AG04450 (cell line): ENCODE data around the gene TPSAB1. TPM values are rescaled to one million over a fixed set of nuclear protein-coding genes. Genes with fewer than 3 reads are reported as not detected.
"Not testable (repeated sequence)": the region's sequence is repeated elsewhere in the genome, so short reads cannot be mapped to it uniquely, and the experiment has no call there.

Experiments used
- CTCF ChIA-PET: fragments of 300-600, 350-600 bp; formaldehyde crosslinking; extraction: SDS; loops from one replicate; lab custom pipeline; 2022; ENCODE audit warnings: antibody characterized with exemption, inconsistent platforms; lab: Charles Lee
- POLR2A ChIA-PET: fragments of 350-600 bp; formaldehyde crosslinking; extraction: SDS; loops from one replicate; lab custom pipeline; 2021; ENCODE audit warnings: antibody characterized with exemption, inconsistent platforms; lab: Yijun Ruan, JAX
- DNase-seq: peaks from one replicate; pipeline ENCODE4 v3.0.0-alpha.2; 2011; ENCODE audit warnings: low read depth, low spot score
- H3K27ac ChIP-seq: one replicate; pipeline ENCODE4 v1.5.1; 2012; ENCODE audit warnings: low read depth, low read length, control low read depth
- H3K27me3 ChIP-seq: one replicate; pipeline ENCODE4 v1.6.0; 2012; ENCODE audit warnings: low read length; ENCODE audit not compliant: control insufficient read depth, insufficient read depth
- H3K4me3 ChIP-seq: 2 replicates; pipeline ENCODE4 v1.5.1; 2011; ENCODE audit warnings: mild to moderate bottlenecking, low read depth, low read length, control low read depth
- H3K9me3 ChIP-seq: 2 replicates; pipeline ENCODE4 v1.5.1; 2012; ENCODE audit warnings: low read length; ENCODE audit not compliant: control insufficient read depth, insufficient read depth
- CTCF ChIP-seq: IDR thresholded peaks from 2 replicates; pipeline ENCODE4 v1.5.1; 2011; ENCODE audit warnings: low read depth, low read length, control low read depth, inconsistent platforms
- polyA plus RNA-seq: library from polyadenylated mRNA; depleted of rRNA; stranded (reverse); fragments of >200 nt; gene quantifications from 2 replicates; pipeline ENCODE4 v1.2.3, GENCODE V29; 2011

The TPSAB1 gene
- polyA plus RNA-seq, 1 experiment = not detected

DNA sequence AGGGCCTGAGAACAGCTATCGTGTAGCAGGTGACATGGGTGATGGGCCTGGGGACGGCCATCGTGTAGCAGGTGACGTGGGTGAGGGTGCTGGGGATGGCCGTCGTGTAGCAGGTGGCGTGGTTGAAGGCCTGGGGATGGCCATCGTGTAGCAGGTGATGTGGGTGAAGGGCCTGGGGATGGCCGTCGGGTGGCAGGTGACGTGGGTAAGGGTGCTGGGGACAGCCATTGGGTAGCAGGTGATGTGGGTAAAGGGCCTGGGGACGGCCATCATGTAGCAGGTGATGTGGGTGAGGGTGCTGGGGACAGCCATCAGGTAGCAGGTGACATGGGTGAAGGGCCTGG, 30.8 kb downstream of the TPSAB1 start:
- DNase-seq = no peak
- Histone ChIP-seq H3K9me3 (peaks cover 2% of the 10 kb centered on the region; the same call in 1 of the 2 replicates), H3K27me3 (peaks cover 6% of the 10 kb centered on the region), H3K4me3 (no peak overlapping the region), H3K27ac (no peak overlapping the region)
- POLR2A ChIA-PET = no interaction called here
- CTCF ChIA-PET = no interaction called here
- no peak for TF ChIP-seq CTCF

- H3K9me3 ChIP-seq, POLR2A ChIA-PET, CTCF ChIA-PET, H3K27me3 ChIP-seq, H3K27ac ChIP-seq, DNase-seq, H3K4me3 ChIP-seq: not testable (repeated sequence)
These were observed 31.4 kb downstream of the TPSAB1 start for GRCh38 chr16:1271724-1272413.

- CTCF ChIA-PET = no interaction called here
- no peak for TF ChIP-seq CTCF
- no peak overlapping the region for H3K4me3 ChIP-seq
- H3K27ac ChIP-seq = no peak overlapping the region
- peaks cover 6% of the 10 kb centered on the region for H3K27me3 ChIP-seq
- POLR2A ChIA-PET = no interaction called here
- no peak for DNase-seq
- H3K9me3 ChIP-seq = peaks cover 2% of the 10 kb centered on the region; the same call in 1 of the 2 replicates
These were observed 32.1 kb downstream of the TPSAB1 start for GRCh38 chr16:1272453-1273198.

DNA sequence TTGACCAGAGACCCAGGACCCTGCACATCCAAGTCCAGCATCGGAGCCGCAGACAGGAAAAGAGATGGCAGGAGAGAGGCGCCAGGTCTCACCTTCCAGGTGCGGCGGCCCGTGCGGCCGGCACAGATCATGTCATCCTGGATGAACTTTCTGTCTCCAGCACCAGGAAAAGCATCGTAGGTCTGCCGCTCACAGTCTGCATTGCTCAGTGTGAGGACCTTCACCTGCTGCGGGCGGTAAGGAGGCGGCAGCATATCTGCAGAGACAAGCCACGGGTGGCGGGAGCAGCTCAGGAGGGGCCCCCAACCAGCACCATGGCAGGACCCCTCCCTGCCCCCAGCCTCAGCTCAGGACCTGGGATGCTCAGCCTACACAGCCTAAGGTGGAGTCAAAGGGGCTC, 33.3 kb downstream of the TPSAB1 start:
- no peak for DNase-seq
- no peak for TF ChIP-seq CTCF
- peaks cover 2% of the 10 kb centered on the region; the same call in 1 of the 2 replicates for H3K9me3 ChIP-seq
- peaks cover 11% of the 10 kb centered on the region for H3K27me3 ChIP-seq
- no peak overlapping the region for H3K4me3 ChIP-seq
- H3K27ac ChIP-seq = no peak overlapping the region
- CTCF ChIA-PET = no interaction called here
- POLR2A ChIA-PET = no interaction called here

GRCh38 chr16:1274767-1275166, 34.3 kb downstream of the TPSAB1 start:
- H3K9me3 ChIP-seq = peaks cover 2% of the 10 kb centered on the region; the same call in 1 of the 2 replicates
- TF ChIP-seq CTCF = no peak
- ChIA-PET POLR2A (no interaction called here), CTCF (no interaction called here)
- peaks cover 15% of the 10 kb centered on the region for H3K27me3 ChIP-seq
- H3K4me3 ChIP-seq = no peak overlapping the region
- DNase-seq = no peak
- no peak overlapping the region for H3K27ac ChIP-seq
